ENCODE results near the gene DEDD.

DNA sequence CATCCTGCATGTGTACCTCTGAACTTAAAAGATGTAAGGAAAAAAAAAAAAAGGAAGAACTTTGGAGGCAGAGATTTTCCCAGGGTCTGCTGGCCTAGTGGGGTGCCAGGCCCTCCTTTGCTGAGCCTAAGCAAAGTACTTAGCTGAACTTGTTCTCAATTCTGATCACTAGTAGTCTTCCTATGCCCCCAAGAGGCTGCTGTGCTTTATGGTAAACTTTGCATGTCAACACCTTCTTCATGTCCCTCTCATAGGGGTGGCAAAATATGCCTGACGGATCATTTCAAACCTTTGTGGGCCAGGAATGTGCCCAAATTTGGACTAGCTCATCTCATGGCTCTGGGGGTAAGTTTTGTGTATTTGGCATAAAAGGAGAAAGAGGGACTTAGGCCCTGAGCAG is 25.4 kb upstream of the DEDD start:
- TF ChIP-seq, protein P1, sequence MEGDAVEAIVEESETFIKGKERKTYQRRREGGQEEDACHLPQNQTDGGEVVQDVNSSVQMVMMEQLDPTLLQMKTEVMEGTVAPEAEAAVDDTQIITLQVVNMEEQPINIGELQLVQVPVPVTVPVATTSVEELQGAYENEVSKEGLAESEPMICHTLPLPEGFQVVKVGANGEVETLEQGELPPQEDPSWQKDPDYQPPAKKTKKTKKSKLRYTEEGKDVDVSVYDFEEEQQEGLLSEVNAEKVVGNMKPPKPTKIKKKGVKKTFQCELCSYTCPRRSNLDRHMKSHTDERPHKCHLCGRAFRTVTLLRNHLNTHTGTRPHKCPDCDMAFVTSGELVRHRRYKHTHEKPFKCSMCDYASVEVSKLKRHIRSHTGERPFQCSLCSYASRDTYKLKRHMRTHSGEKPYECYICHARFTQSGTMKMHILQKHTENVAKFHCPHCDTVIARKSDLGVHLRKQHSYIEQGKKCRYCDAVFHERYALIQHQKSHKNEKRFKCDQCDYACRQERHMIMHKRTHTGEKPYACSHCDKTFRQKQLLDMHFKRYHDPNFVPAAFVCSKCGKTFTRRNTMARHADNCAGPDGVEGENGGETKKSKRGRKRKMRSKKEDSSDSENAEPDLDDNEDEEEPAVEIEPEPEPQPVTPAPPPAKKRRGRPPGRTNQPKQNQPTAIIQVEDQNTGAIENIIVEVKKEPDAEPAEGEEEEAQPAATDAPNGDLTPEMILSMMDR (conservative IDR thresholded peaks at IDR 0.05 in 1 of 2, IDR thresholded peaks at IDR 0.05 in 1 of 2; ENCODE audit: low read depth in 1 of 2, low read length in 2 of 2), result no peak
- no peak for TF ChIP-seq EZH2 (IDR thresholded peaks at IDR 0.05; ENCODE audit: low read length, missing control alignments)
